ENCODE measurements around the gene C1GALT1C1L. TPM values are rescaled to one million over a fixed set of nuclear protein-coding genes. Genes with fewer than 3 reads are reported as not detected.
A peak's percentile ranks its signal among the peaks of the same experiment; 100 is the strongest.

The C1GALT1C1L gene
- total and polyA plus RNA-seq, 2 of the 13 experiments (the other 11 are each of a cell fraction or from before 2014, with no cell fraction given): 1.3 to 2.4 TPM

GRCh38 chr2:43634604-43635306 lies 41.5 kb downstream of the C1GALT1C1L start (continued):
- no peak for TF ChIP-seq ZNF672 (CRISPR knock-in tag; IDR thresholded peaks at IDR 0.05)
- TF ChIP-seq ASH2L (IDR thresholded peaks at IDR 0.05; ENCODE audit: insufficient read length, low read depth, low read length): peak; percentile 60
- no peak for TF ChIP-seq ZIK1 (CRISPR knock-in tag; IDR thresholded peaks at IDR 0.05; ENCODE audit: borderline replicate concordance, low read depth)
- no peak for TF ChIP-seq CTCF (CRISPR knock-in tag; IDR thresholded peaks at IDR 0.05)
- no peak for TF ChIP-seq ZFP62 (CRISPR knock-in tag; IDR thresholded peaks at IDR 0.05)
- TF ChIP-seq ZNF724P (CRISPR knock-in tag; IDR thresholded peaks at IDR 0.05; ENCODE audit: borderline replicate concordance): no peak
- TF ChIP-seq, protein P1, sequence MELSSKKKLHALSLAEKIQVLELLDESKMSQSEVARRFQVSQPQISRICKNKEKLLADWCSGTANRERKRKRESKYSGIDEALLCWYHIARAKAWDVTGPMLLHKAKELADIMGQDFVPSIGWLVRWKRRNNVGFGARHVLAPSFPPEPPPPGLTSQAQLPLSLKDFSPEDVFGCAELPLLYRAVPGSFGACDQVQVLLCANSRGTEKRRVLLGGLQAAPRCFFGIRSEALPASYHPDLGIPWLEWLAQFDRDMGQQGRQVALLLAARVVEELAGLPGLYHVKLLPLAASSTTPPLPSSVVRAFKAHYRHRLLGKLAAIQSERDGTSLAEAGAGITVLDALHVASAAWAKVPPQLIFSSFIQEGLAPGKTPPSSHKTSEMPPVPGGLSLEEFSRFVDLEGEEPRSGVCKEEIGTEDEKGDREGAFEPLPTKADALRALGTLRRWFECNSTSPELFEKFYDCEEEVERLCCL (CRISPR knock-in tag; IDR thresholded peaks at IDR 0.05; ENCODE audit: borderline replicate concordance): no peak
- TF ChIP-seq, protein P2, sequence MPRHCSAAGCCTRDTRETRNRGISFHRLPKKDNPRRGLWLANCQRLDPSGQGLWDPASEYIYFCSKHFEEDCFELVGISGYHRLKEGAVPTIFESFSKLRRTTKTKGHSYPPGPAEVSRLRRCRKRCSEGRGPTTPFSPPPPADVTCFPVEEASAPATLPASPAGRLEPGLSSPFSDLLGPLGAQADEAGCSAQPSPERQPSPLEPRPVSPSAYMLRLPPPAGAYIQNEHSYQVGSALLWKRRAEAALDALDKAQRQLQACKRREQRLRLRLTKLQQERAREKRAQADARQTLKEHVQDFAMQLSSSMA (CRISPR knock-in tag; IDR thresholded peaks at IDR 0.05): no peak
- no peak for TF ChIP-seq YY1 (IDR thresholded peaks at IDR 0.05; ENCODE audit: insufficient read depth, insufficient replicate concordance, low read depth, low read length)
- no peak for TF ChIP-seq ATF7-NPFF (CRISPR knock-in tag; IDR thresholded peaks at IDR 0.05; ENCODE audit: low read depth)
- TF ChIP-seq TEAD2 (CRISPR knock-in tag; IDR thresholded peaks at IDR 0.05): no peak
- no peak for TF ChIP-seq DMTF1 (CRISPR knock-in tag; IDR thresholded peaks at IDR 0.05)
- TF ChIP-seq TBX2 (CRISPR knock-in tag; IDR thresholded peaks at IDR 0.05; ENCODE audit: borderline replicate concordance): peak; percentile 98
- TF ChIP-seq ATF7 (IDR thresholded peaks at IDR 0.05): no peak
- TF ChIP-seq ATF7 (CRISPR knock-in tag; IDR thresholded peaks at IDR 0.05): no peak
- no peak for TF ChIP-seq MTA1 (CRISPR knock-in tag; IDR thresholded peaks at IDR 0.05; ENCODE audit: borderline replicate concordance)
- TF ChIP-seq, protein P3, sequence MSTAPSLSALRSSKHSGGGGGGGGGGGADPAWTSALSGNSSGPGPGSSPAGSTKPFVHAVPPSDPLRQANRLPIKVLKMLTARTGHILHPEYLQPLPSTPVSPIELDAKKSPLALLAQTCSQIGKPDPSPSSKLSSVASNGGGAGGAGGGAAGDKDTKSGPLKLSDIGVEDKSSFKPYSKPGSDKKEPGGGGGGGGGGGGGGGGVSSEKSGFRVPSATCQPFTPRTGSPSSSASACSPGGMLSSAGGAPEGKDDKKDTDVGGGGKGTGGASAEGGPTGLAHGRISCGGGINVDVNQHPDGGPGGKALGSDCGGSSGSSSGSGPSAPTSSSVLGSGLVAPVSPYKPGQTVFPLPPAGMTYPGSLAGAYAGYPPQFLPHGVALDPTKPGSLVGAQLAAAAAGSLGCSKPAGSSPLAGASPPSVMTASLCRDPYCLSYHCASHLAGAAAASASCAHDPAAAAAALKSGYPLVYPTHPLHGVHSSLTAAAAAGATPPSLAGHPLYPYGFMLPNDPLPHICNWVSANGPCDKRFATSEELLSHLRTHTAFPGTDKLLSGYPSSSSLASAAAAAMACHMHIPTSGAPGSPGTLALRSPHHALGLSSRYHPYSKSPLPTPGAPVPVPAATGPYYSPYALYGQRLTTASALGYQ (CRISPR knock-in tag; IDR thresholded peaks at IDR 0.05): peak; percentile 93
- no peak for TF ChIP-seq SETDB1 (CRISPR knock-in tag; IDR thresholded peaks at IDR 0.05; ENCODE audit: borderline replicate concordance)
- TF ChIP-seq MZF1 (CRISPR knock-in tag; IDR thresholded peaks at IDR 0.05; ENCODE audit: borderline replicate concordance): no peak
- no peak for TF ChIP-seq ZNF839 (CRISPR knock-in tag; IDR thresholded peaks at IDR 0.05; ENCODE audit: borderline replicate concordance)
- TF ChIP-seq ZNF24 (IDR thresholded peaks at IDR 0.05): peak; percentile 64; the same call in 1 of the 2 replicates
